HEK293 (cell line): ENCODE results near the gene NPY.

Experiments
- CTCF ChIA-PET: fragments of 350-600 bp; formaldehyde crosslinking; extraction: SDS; loops from one replicate; lab custom pipeline; 2021; ENCODE audit warnings: antibody characterized with exemption; lab: Yijun Ruan, JAX
- POLR2A ChIA-PET: fragments of 300-600 bp; formaldehyde crosslinking; extraction: SDS; loops from one replicate; lab custom pipeline; 2020; ENCODE audit warnings: antibody characterized with exemption, inconsistent platforms; lab: Yijun Ruan, JAX
- H3K27ac ChIP-seq: fragments of 200-500 bp; sonication (Bioruptor generic); 2 replicates; pipeline ENCODE4 v1.5.1; 2014; ENCODE audit warnings: low read depth, low read length, control low read depth, inconsistent platforms; ENCODE audit errors: extremely low read depth
- H3K36me3 ChIP-seq, 2 experiments: fragments of 200-500 bp in 1 of 2; sonication (Bioruptor generic) in 1 of 2; 1 replicate in 1 of 2; 2 replicates in 1 of 2; pipeline ENCODE4 v1.5.1; 2014 to 2017; ENCODE audit warnings: inconsistent platforms in 2 of 2, low read length in 2 of 2; ENCODE audit not compliant: control insufficient read depth in 2 of 2, insufficient read depth in 1 of 2
- H3K4me1 ChIP-seq: fragments of 200-500 bp; sonication (Bioruptor generic); 2 replicates; pipeline ENCODE4 v1.5.1; 2014; ENCODE audit warnings: mild to moderate bottlenecking, low read length, inconsistent platforms; ENCODE audit not compliant: control insufficient read depth, insufficient read depth
- H3K4me3 ChIP-seq: 2 replicates; pipeline ENCODE4 v1.5.1; 2011; ENCODE audit warnings: low read depth, mild to moderate bottlenecking, control low read depth, low read length, moderate library complexity
- H3K9me3 ChIP-seq: fragments of 200-500 bp; sonication (Bioruptor generic); 2 replicates; pipeline ENCODE4 v1.5.1; 2014; ENCODE audit warnings: low read depth, low read length, inconsistent platforms; ENCODE audit not compliant: control insufficient read depth, insufficient read depth
- EGR2 ChIP-seq: fragments of 450-650 bp; formaldehyde crosslinking; IDR thresholded peaks from 2 replicates; pipeline ENCODE4 v1.5.1; 2016; ENCODE audit warnings: low read depth, missing biosample characterization, missing genetic modification characterization
- GLIS1 ChIP-seq: fragments of 450-650 bp; formaldehyde crosslinking; IDR thresholded peaks from 2 replicates; pipeline ENCODE4 v1.5.1; 2016; ENCODE audit warnings: missing biosample characterization, missing genetic modification characterization
- KLF16 ChIP-seq: fragments of 450-650 bp; formaldehyde crosslinking; IDR thresholded peaks from 2 replicates; pipeline ENCODE4 v1.5.1; 2017; ENCODE audit warnings: missing biosample characterization, missing genetic modification characterization
- MEIS1 ChIP-seq: sonication (generic); formaldehyde crosslinking; IDR thresholded peaks from 2 replicates; pipeline ENCODE4 v1.8.1; 2022; ENCODE audit warnings: missing genetic modification reagents, mild to moderate bottlenecking, borderline replicate concordance
- MZF1 ChIP-seq: fragments of 450-650 bp; formaldehyde crosslinking; IDR thresholded peaks from 2 replicates; pipeline ENCODE4 v1.5.1; 2017; ENCODE audit warnings: missing biosample characterization, missing genetic modification characterization, borderline replicate concordance
- ZBTB20 ChIP-seq: fragments of 450-650 bp; formaldehyde crosslinking; IDR thresholded peaks from 2 replicates; pipeline ENCODE4 v1.5.1; 2016; ENCODE audit warnings: missing biosample characterization, missing genetic modification characterization
- ZFHX2 ChIP-seq: fragments of 450-650 bp; formaldehyde crosslinking; conservative IDR thresholded peaks from 2 replicates; pipeline ENCODE4 v1.5.1; 2016; ENCODE audit warnings: missing biosample characterization, missing genetic modification characterization
- ZIC2 ChIP-seq: fragments of 450-650 bp; formaldehyde crosslinking; IDR thresholded peaks from 2 replicates; pipeline ENCODE4 v1.5.1; 2016; ENCODE audit warnings: missing biosample characterization, missing genetic modification characterization
- ZNF202 ChIP-seq: fragments of 450-650 bp; formaldehyde crosslinking; IDR thresholded peaks from 2 replicates; pipeline ENCODE4 v1.5.1; 2016; ENCODE audit warnings: missing biosample characterization, missing genetic modification characterization, borderline replicate concordance
- ZNF239 ChIP-seq: fragments of 450-650 bp; formaldehyde crosslinking; IDR thresholded peaks from 2 replicates; pipeline ENCODE4 v1.5.1; 2016; ENCODE audit warnings: missing biosample characterization, missing genetic modification characterization
- ZNF292 ChIP-seq: fragments of 450-650 bp; formaldehyde crosslinking; IDR thresholded peaks from 2 replicates; pipeline ENCODE4 v1.5.1; 2016; ENCODE audit warnings: low read depth, missing biosample characterization, missing genetic modification characterization, borderline replicate concordance
- ZNF324 ChIP-seq: fragments of 450-650 bp; formaldehyde crosslinking; IDR thresholded peaks from 2 replicates; pipeline ENCODE4 v1.5.1; 2016; ENCODE audit warnings: missing biosample characterization, missing genetic modification characterization
- ZNF548 ChIP-seq: fragments of 450-650 bp; formaldehyde crosslinking; IDR thresholded peaks from 2 replicates; pipeline ENCODE4 v1.5.1; 2016; ENCODE audit warnings: missing biosample characterization, missing genetic modification characterization
- ZNF549 ChIP-seq: fragments of 450-650 bp; IDR thresholded peaks from 2 replicates; pipeline ENCODE4 v1.5.1; 2018; ENCODE audit warnings: missing biosample characterization, missing genetic modification characterization, mild to moderate bottlenecking, inconsistent platforms, moderate library complexity
- ZNF560 ChIP-seq: fragments of 450-650 bp; formaldehyde crosslinking; IDR thresholded peaks from 2 replicates; pipeline ENCODE4 v1.5.1; 2017; ENCODE audit warnings: missing biosample characterization, missing genetic modification characterization, borderline replicate concordance
- ZNF624 ChIP-seq: fragments of 450-650 bp; formaldehyde crosslinking; IDR thresholded peaks from 2 replicates; pipeline ENCODE4 v1.5.1; 2017; ENCODE audit warnings: missing biosample characterization, missing genetic modification characterization
- ZNF654 ChIP-seq: fragments of 450-650 bp; formaldehyde crosslinking; IDR thresholded peaks from 2 replicates; pipeline ENCODE4 v1.5.1; 2016; ENCODE audit warnings: low read depth, missing biosample characterization, missing genetic modification characterization
- ZNF658 ChIP-seq: fragments of 450-650 bp; formaldehyde crosslinking; IDR thresholded peaks from 2 replicates; pipeline ENCODE4; 2016; ENCODE audit warnings: missing biosample characterization, missing genetic modification characterization
- ZNF747 ChIP-seq: fragments of 450-650 bp; formaldehyde crosslinking; IDR thresholded peaks from 2 replicates; pipeline ENCODE4 v1.5.1; 2016; ENCODE audit warnings: missing biosample characterization, missing genetic modification characterization
- ZNF777 ChIP-seq: fragments of 450-650 bp; formaldehyde crosslinking; IDR thresholded peaks from 2 replicates; pipeline ENCODE4 v1.5.1; 2017; ENCODE audit warnings: missing biosample characterization, missing genetic modification characterization, borderline replicate concordance
- TF ChIP-seq, protein P1 (sequence below): fragments of 450-650 bp; formaldehyde crosslinking; IDR thresholded peaks from 2 replicates; pipeline ENCODE4 v1.5.1; 2016; ENCODE audit warnings: missing biosample characterization, missing genetic modification characterization
- TF ChIP-seq, protein P2 (sequence below): IDR thresholded peaks from 2 replicates; pipeline ENCODE4 v1.6.1; 2011; ENCODE audit warnings: mild to moderate bottlenecking, low read depth, low read length, borderline replicate concordance
- TF ChIP-seq, protein P3 (sequence below): fragments of 450-650 bp; formaldehyde crosslinking; IDR thresholded peaks from 2 replicates; pipeline ENCODE4 v1.5.1; 2016; ENCODE audit warnings: missing biosample characterization, missing genetic modification characterization, borderline replicate concordance
- TF ChIP-seq, protein P4 (sequence below): fragments of 450-650 bp; formaldehyde crosslinking; IDR thresholded peaks from 2 replicates; pipeline ENCODE4 v1.5.1; 2016; ENCODE audit warnings: missing biosample characterization, missing genetic modification characterization
- TF ChIP-seq, protein P5 (sequence below): fragments of 450-650 bp; formaldehyde crosslinking; IDR thresholded peaks from 2 replicates; pipeline ENCODE4 v1.5.1; 2017; ENCODE audit warnings: missing biosample characterization, missing genetic modification characterization

Gene NPY

DNA sequence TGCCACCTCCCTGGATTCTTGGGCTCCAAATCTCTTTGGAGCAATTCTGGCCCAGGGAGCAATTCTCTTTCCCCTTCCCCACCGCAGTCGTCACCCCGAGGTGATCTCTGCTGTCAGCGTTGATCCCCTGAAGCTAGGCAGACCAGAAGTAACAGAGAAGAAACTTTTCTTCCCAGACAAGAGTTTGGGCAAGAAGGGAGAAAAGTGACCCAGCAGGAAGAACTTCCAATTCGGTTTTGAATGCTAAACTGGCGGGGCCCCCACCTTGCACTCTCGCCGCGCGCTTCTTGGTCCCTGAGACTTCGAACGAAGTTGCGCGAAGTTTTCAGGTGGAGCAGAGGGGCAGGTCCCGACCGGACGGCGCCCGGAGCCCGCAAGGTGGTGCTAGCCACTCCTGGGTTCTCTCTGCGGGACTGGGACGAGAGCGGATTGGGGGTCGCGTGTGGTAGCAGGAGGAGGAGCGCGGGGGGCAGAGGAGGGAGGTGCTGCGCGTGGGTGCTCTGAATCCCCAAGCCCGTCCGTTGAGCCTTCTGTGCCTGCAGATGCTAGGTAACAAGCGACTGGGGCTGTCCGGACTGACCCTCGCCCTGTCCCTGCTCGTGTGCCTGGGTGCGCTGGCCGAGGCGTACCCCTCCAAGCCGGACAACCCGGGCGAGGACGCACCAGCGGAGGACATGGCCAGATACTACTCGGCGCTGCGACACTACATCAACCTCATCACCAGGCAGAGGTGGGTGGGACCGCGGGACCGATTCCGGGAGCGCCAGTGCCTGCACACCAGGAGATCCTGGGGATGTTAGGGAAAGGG is 913 bp downstream of the NPY start (continued):
- TF ChIP-seq, protein P1, sequence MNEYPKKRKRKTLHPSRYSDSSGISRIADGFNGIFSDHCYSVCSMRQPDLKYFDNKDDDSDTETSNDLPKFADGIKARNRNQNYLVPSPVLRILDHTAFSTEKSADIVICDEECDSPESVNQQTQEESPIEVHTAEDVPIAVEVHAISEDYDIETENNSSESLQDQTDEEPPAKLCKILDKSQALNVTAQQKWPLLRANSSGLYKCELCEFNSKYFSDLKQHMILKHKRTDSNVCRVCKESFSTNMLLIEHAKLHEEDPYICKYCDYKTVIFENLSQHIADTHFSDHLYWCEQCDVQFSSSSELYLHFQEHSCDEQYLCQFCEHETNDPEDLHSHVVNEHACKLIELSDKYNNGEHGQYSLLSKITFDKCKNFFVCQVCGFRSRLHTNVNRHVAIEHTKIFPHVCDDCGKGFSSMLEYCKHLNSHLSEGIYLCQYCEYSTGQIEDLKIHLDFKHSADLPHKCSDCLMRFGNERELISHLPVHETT (tag by site-specific recombination): no peak
- TF ChIP-seq, protein P2, sequence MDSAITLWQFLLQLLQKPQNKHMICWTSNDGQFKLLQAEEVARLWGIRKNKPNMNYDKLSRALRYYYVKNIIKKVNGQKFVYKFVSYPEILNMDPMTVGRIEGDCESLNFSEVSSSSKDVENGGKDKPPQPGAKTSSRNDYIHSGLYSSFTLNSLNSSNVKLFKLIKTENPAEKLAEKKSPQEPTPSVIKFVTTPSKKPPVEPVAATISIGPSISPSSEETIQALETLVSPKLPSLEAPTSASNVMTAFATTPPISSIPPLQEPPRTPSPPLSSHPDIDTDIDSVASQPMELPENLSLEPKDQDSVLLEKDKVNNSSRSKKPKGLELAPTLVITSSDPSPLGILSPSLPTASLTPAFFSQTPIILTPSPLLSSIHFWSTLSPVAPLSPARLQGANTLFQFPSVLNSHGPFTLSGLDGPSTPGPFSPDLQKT: no peak
- TF ChIP-seq ZNF624 (no peak), ZNF548 (no peak), ZNF239 (tag by site-specific recombination) (no peak), MZF1 (tag by site-specific recombination) (no peak), ZNF202 (tag by site-specific recombination) (no peak)
- TF ChIP-seq, protein P3, sequence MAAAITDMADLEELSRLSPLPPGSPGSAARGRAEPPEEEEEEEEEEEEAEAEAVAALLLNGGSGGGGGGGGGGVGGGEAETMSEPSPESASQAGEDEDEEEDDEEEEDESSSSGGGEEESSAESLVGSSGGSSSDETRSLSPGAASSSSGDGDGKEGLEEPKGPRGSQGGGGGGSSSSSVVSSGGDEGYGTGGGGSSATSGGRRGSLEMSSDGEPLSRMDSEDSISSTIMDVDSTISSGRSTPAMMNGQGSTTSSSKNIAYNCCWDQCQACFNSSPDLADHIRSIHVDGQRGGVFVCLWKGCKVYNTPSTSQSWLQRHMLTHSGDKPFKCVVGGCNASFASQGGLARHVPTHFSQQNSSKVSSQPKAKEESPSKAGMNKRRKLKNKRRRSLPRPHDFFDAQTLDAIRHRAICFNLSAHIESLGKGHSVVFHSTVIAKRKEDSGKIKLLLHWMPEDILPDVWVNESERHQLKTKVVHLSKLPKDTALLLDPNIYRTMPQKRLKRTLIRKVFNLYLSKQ (tag by site-specific recombination): no peak

DNA sequence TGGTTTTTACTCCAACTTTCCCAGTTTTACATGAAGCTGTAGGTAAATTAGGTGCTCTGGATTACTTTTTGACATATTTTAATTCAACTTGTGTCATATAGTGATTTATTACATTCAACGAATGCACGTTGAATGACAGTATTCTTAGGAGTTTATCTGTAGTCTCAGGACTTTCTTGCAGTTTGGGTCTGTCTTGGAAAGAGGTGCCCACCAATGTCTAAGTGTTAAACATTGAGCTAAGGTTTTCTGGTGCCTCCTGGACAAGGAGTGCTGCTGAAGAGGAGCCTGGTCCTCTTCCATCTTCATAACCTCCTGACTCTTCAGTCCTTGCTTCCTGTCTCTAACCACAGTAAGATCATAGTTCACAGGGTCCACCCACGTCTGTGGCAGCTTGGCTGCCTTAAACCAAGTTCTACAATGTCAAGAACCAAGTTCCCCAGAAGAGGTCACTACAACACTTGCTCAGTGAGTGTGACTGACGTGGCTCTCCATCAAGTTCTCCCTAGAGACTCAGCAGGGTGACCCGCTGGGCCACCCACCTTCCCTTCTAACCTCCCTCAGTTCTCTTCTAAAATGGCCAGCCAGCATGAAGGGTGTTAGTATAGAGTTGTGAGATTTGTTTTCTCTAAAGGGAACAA is 6.1 kb downstream of the NPY start:
- CTCF ChIA-PET: interaction anchor here (0.6 to 4.3 kb wide), 24 partner anchors 9 to 804 kb away, joined by 3 to 40 read pairs (median 4); no protein-coding TSS in a partner anchor
- Histone ChIP-seq H3K9me3 (no peaks in the 10 kb centered on the region), H3K27ac (no peak overlapping the region), H3K36me3 (no peaks in the 10 kb centered on the region), H3K4me1 (no peaks in the 10 kb centered on the region), H3K4me3 (no peak overlapping the region)
- POLR2A ChIA-PET: no interaction called here
- TF ChIP-seq ZNF549 (no peak), ZNF560 (tag by site-specific recombination) (no peak), MEIS1 (no peak), ZNF747 (tag by site-specific recombination) (no peak), ZNF292 (tag by site-specific recombination) (no peak), ZNF324 (tag by site-specific recombination) (no peak), KLF16 (tag by site-specific recombination) (no peak), ZFHX2 (tag by site-specific recombination) (peak; percentile 69), ZIC2 (tag by site-specific recombination) (peak; percentile 44), ZBTB20 (no peak), GLIS1 (tag by site-specific recombination) (peak; percentile 25; the same call in 1 of the 2 replicates), ZNF658 (tag by site-specific recombination) (no peak), ZNF777 (tag by site-specific recombination) (no peak), EGR2 (tag by site-specific recombination) (peak; percentile 52), ZNF654 (tag by site-specific recombination) (peak; percentile 89), ZNF239 (tag by site-specific recombination) (no peak)
- TF ChIP-seq, protein P4, sequence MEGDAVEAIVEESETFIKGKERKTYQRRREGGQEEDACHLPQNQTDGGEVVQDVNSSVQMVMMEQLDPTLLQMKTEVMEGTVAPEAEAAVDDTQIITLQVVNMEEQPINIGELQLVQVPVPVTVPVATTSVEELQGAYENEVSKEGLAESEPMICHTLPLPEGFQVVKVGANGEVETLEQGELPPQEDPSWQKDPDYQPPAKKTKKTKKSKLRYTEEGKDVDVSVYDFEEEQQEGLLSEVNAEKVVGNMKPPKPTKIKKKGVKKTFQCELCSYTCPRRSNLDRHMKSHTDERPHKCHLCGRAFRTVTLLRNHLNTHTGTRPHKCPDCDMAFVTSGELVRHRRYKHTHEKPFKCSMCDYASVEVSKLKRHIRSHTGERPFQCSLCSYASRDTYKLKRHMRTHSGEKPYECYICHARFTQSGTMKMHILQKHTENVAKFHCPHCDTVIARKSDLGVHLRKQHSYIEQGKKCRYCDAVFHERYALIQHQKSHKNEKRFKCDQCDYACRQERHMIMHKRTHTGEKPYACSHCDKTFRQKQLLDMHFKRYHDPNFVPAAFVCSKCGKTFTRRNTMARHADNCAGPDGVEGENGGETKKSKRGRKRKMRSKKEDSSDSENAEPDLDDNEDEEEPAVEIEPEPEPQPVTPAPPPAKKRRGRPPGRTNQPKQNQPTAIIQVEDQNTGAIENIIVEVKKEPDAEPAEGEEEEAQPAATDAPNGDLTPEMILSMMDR (tag by site-specific recombination): peak; percentile 56; the same call in 1 of the 2 replicates
- TF ChIP-seq, protein P5, sequence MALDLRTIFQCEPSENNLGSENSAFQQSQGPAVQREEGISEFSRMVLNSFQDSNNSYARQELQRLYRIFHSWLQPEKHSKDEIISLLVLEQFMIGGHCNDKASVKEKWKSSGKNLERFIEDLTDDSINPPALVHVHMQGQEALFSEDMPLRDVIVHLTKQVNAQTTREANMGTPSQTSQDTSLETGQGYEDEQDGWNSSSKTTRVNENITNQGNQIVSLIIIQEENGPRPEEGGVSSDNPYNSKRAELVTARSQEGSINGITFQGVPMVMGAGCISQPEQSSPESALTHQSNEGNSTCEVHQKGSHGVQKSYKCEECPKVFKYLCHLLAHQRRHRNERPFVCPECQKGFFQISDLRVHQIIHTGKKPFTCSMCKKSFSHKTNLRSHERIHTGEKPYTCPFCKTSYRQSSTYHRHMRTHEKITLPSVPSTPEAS (tag by site-specific recombination): no peak
